HG02884 (cell line): ENCODE measurements around the gene HOXA2.

Experiments
- ATAC-seq: cut with Tn5 transposase; IDR thresholded peaks from one replicate; pipeline ENCODE4 v1.9.1; 2021; ENCODE audit warnings: mild to moderate bottlenecking, moderate library complexity; ENCODE audit not compliant: unreplicated experiment

The HOXA2 gene

DNA sequence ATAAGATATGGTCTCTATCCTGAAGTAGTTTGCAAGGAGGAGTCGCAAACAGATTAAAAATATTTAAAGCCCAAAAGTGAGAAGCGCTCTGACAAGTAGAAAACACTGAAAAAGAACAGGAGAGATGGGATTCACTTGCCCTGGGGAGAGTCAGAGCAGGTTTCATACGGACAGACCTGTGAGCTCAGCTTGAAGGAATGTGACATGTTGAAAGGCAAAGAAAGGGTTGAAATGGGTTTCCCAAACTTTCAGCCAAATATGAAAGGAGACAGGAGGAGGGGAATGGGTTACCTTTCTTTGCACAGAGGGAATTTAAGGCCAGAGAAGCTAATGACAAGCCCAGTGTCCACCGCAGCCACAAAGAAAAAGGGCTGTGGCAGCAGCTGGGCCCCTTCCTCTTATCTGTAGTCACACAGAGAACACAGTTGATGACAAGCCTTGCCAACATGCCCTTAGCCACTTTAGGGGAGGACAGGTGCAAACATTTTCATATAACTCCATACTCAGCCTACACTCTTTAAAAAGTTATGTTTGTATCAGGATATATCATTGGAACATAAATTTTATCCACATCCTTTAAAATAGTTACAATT lies 21.5 kb downstream of the HOXA2 start:
- no peak for ATAC-seq

DNA sequence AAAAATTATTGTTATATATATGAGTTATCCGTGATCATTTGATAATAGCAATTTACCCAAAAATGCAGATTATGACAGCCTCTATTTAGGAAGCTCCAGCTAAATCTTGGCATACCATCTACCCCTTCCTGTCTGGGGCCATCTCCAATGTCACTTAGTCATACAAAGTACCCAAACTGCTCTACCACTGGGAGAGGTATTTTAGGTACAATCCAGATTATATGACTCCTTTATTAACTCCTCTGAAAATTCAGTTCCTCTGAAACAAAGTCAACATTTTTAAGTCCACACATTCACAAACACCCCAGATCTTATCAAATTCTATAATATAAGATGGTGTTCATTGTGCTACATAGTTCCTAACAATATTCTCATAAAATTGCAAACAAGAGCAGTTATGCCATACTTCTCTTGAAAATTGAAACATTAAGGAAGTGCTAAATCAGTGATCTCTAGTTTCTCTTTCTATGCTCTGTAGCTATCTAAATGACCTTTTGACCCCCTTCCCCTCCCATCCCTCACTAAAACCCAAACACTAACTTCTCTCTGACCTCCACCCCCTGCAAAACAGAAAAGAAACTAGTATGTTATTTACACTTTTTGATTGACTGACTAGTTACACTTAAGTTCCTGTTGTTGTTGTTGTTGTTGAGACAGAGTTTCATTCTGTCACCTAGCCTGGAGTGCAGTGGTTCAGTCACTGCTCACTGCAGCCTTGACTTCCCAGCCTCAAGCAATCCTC lies 23.1 kb downstream of the HOXA2 start:
- no peak for ATAC-seq

DNA sequence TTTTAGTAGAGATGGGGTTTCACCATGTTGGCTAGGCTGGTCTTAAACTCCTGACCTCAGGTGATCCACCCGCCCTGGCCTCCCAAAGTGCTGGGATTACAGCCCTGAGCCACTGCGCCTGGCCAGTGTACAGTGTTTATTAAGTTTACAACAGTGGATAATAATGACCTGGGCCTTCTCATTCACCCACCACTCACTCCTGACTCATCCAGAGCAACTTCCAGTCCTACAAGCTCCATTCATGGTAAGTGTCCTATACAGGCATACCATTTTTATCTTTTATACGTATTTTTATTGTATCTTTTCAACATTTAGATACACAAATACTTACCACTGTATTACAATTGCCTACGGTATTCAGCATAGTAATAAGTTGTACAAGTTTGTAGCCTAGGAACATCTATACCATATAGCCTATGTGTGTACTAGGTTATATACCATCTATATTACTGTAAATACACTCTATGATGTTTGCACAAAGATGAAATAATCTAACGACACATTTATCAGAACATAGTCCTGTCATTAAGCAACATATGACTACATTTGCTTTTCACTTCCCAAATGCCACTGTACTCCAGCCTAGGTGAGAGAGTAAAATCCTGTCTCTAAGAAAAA lies 23.8 kb downstream of the HOXA2 start:
- ATAC-seq = no peak

DNA sequence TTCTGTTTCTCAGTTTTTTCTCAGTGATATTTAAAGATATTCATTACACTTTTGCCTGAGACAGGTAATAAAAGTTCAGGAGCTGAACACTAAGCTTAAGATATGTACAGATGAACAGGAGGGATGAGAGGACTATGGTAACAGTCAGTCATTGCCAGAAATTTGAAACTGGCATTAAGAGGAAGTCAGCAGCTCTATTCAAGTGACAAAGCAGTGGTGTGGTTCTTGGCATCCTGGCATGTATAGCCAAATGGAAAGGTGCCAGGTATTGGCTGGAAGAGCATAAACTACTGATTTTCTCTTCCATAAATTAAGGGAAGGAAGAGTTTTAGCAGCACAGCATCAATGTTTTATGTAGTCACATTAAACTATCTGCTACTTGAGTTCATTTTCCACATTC lies 29.4 kb downstream of the HOXA2 start:
- no peak for ATAC-seq

DNA sequence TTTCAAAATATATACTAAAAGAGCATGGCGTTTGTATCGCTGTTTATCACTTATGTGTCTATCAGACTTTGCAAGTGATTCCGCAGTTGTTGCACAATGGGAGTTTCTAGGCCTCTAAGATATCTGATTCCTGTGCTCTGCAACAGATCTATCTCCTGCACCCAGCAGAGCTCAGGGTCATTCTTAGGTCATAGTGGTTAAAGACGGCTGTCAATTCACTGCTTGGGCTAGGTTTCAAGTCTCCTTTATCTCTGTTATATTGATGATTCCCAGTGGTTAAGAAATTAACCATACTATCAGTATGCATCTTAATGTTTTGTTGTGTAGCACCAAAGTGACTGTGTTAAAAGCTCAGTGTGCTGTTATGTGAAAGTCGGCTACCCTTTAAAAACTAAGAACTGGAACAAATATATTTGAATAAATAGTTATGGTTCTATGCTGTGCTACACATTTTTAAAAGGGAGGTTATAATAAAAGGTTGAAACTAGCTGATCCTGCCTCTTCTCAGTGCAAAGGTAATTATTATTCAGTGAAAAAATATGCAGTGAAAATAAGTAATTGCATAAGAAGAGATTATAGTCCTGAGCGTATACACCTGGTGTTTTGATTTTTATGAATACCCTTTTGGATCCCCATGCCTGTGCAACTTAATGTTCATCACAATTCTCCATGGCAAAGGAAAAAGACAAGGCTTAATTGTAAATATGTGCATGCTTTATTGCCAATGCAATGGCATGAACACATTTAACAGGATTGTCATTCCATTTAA lies 30.7 kb downstream of the HOXA2 start:
- no peak for ATAC-seq

DNA sequence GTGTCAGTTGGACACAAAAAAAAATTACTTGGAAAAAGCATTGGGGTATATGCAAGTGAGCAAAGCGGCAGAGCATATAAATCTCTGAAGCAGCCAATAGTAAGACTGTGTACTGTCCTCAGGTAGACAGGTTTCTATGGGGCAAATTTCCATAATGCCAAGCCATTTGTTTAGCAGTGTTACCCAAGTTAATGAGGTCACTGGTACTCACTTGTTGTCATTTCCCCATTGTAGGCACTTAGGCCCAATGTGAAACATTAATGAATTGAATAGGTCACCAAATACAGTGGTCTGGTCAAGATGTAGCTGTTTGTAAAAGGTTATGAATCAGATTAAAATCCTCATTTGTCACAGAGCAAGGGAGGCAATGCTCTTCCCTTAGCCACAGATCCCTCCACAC lies 34.2 kb downstream of the HOXA2 start:
- no peak for ATAC-seq

DNA sequence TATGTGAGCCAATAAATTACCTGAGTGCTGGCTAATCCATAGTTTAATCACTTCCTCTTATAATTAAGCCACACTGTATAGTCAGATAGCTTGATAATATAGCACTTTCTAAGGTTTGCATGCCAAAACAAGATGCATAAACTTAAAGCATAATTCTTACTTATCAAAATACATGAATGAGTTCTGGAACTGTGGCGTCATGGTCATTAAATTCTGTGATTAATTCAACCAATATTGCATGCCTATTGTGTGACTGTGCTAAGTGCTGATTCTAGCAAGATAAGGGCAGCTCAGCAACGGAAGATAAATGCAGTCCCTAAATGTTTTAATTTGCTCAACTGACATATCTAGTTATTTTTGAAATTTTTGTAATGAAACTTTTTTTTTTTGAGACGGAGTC lies 36.3 kb downstream of the HOXA2 start:
- ATAC-seq = no peak

DNA sequence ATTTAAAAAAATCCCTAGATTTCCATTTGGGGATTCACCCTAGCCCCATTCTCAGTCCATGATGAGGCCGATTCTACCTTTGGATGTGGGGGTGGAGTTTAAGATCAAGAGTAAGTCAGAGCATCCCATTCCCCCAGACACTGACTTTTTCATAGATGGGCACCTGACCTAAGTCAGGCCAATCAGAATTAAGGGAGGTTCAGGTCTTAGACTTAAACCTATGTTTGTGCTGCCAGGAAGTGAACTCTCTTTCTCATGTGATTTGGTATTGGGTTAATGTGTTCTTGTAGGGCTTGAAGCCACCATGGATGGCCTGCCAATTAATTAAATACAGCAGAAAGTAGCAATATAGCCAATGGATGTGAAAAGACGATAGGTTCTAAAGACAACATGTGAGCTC lies 36.8 kb downstream of the HOXA2 start:
- no peak for ATAC-seq

DNA sequence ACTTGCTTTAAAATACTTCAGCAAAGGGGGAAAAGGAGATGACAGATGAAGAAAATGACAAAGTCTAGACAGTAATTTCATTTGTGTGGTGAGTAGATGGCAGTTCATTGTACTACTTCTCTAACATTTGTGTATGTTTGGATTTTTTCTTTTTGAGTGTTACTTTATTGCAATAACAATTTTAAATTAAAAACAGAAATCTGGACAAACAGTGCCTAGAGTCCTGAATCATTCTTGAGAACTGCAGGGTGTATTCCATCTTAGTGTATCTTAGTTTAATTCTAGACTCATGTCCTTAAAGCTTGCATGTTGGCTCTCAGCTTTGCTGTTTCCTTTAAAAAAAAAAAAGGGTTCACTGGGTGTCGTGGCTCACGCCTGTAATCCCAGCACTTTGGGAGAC lies 37.8 kb downstream of the HOXA2 start:
- no peak for ATAC-seq

DNA sequence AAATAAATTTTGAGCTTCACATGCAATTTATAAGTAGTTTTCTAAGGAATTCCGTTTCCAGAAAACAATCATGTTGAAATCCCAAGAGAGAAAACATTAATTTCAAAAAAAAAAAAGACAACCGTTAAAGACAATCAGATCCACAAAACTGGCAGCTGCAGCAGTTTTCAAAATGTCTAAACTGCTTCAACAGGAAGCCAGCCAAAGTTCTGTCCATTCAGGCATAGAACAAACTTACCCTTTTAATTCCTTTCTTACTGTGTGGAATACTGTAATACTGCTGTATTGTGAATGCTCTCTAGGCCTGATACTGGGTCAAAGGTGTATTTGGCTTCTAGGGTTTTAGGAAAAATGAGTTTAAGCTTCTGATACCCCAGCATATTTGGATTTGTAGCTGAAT lies 38.3 kb downstream of the HOXA2 start:
- ATAC-seq = no peak

DNA sequence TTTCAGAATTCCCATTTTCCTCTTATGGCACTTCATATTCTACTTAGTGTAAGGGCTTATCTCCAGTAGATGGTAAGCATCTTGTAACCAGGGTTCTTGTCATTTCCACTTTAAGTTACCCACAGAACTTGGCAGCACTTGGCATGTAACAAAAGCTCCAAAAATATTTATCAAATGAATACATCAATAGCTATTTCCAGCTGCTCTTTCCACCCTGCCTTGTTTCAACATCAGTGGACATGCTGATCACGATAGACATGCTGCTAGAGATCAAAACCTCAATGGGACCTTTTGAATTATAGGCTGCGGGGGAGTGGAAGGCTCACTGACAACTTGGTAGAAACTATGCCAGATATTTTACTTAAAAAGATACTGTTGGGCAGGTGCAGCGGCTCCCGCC lies 39.5 kb downstream of the HOXA2 start:
- no peak for ATAC-seq

DNA sequence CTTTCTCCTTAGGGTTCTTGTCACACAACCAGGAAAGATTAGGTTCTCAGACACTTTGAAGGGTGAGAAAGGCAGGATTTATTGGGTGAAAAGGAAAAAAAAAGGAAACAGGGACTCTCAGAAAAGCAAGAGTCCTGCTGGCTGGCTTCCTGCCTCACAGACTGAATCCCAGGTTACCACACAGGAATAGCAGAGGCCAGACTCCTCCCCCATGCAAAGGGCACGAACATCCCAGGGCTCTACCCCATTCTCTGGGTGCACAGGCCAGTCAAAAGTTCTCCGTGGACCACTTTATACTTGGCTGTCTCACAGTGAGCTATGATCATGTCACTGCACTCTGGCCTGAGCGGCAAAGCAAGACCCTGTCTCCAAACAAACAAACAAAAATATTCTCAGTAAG lies 49.3 kb downstream of the HOXA2 start:
- no peak for ATAC-seq

DNA sequence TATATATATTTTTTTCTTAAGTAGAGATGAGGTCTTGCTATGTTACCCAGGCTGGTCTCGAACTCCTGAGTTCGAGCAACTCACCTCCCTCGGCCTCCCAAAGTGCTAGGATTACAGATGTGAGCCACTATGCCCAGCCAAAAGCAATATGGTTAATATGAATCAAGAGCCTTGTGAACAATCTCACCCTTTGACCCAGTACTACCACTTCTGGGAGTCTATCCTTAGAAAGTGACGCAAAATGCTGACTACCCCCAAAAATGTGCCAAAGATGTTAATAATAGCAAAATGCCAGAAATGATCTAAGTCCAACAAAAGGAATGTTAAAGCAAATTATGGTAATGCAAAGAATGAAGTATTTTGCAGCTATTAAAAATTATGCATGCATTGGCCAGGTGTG lies 51.0 kb downstream of the HOXA2 start:
- ATAC-seq = no peak
